T-helper 22 cell (primary cell): ENCODE data around the gene FBN1.

Experiments
- DNase-seq: peaks from one replicate; pipeline ENCODE4 v3.0.0-alpha.2; 2020; ENCODE audit warnings: low read depth

Gene FBN1

GRCh38 chr15:48514103-48514816 is 131.2 kb downstream of the FBN1 start:
- DNase-seq = no peak

GRCh38 chr15:48510976-48511375 is 134.5 kb downstream of the FBN1 start:
- no peak for DNase-seq

DNA sequence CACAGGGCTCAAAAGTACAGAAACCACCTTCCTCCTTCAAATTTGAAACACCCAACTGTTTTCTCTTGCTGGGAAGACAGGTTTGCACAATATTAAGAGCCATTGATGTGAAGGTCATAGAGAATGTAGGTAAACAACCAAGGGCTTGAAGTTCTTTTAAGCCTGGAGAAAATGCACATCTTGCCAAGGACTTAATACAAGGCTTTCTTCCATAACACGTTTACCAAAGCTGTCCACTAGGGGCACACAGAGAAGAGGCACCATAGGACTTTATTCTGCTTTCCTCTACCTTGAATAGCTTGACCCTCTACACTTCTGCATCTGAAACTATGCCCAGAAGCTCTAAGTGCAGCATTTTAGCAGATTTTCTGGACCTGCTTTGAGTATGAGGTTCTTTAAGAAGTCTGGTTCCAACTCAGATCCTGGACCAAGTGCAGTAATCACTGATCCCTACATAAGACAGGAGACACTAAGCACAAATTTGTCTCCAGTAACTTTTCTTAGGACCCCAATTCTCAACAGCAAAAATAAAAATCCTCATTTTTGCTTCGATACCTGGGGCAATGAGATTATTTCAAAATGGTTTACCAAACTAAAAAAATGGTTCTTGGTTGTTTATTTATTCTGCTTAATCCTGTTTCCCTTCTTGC is 138.0 kb downstream of the FBN1 start:
- no peak for DNase-seq

- DNase-seq = no peak
These were observed 140.4 kb downstream of the FBN1 start for GRCh38 chr15:48505067-48505466.

DNA sequence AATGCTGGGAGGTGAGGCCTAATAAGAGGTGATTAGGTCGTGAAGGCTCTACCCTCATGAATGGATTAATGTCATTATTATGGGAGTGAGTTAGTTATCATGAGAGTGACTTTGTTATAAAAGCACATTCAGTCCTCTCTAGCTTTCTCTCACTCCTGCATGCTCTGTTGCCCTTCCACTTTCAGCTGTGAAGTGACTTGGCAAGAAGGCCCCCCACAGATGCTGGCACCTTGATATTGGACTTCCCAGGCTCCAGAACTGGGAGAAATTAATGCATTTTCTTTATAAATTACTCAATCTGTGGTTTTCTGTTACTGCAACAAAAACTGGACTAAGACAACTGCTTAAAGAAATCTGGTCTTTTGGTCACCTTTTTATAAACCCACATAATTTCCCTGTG is 144.3 kb downstream of the FBN1 start:
- no peak for DNase-seq

- DNase-seq = no peak
These were observed 144.9 kb downstream of the FBN1 start for GRCh38 chr15:48500595-48500994.

DNA sequence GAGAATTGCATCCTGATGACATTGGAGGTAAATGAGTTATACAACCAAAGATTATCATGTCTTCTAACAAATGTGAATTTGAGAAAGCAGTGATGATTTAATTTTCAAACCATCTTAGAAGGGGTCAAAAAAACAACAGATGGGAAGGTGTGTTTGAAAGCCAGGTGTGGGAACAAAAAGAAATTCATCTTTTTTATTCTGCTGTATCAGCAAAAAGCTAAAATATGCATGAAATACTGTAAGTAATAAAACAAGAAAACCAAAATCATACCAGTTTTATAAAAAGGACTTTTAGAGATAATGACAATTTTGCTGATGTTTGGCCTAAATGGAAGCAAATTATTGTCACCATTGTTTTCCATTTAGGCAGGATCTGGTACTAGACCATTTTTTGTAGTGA is 145.5 kb downstream of the FBN1 start:
- DNase-seq = no peak

DNA sequence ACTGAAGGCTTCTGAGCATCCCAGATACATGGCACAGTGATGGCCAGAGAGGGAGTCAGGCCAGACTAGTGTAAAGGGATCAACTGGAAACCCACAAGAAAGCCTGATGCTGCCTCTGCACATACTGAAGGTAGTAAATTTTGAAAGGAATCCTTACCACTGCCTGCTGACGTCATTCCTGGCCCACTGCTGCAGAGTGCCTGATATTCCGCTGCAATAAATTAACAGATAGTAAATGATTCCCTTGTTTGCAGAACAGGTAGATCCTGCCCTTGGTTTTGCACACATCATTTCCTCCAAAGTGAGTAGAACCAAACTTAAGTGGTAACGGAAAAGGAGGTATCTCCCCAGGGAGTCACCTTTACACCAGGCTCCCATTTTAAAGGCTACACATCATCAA is 146.7 kb downstream of the FBN1 start:
- no peak for DNase-seq

GRCh38 chr15:48494631-48495030 is 150.9 kb downstream of the FBN1 start:
- no peak for DNase-seq

DNA sequence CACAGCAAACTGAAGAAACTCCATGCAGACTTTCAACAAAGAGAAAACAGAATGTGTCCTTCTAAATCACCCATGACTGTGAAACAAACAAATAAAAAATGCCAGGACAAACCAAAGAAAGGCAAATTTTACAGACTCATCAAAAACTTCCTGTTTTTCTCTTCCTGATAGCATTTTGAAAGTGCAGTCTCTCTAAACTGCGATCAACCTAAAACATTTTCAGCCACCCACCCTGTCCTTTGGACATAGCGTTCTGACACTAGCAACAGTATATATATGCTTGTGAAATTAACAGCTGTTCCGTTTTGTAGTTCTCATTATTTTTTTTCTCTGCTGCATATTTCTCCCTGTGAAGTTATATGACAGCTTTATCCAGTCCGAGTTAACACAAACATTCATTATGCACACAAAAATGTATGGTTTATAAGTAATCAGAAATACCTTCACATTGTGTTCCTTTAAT is 151.7 kb downstream of the FBN1 start:
- no peak for DNase-seq

DNA sequence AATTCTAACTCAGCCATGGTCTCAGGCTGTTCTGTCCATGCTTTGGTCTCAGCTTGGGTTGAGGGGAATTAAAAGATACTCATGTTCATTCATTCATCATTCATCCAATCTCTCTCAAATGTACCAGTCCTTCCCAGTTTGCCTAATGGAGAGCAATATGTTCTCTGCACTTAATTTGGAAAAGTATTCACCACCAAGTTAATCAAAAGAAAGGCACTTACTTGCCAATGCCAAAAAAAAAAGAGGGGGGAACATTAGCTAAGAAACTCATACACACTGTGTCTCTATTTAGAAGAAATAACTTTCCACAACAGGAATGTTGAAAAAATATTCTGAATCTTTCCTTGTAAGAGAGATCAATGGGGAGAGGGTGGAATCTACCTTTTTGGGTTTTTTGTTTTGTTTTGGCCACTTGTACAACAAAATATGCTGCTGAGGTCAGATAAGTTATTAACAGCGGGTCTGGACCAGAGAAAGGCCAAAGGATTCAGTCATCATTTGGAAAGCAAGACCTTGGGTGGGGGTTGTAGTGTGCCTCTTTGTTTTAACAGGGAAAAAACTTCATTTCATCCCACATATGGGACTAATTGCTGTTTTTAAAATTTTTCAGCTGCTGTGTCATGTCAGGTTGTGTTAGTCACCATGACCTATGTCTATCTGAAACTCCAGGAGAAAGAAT is 152.3 kb downstream of the FBN1 start:
- no peak for DNase-seq

- no peak for DNase-seq
These were observed 159.3 kb downstream of the FBN1 start for GRCh38 chr15:48486228-48486627.

- DNase-seq = no peak
These were observed 163.7 kb downstream of the FBN1 start for GRCh38 chr15:48481802-48482201.

DNA sequence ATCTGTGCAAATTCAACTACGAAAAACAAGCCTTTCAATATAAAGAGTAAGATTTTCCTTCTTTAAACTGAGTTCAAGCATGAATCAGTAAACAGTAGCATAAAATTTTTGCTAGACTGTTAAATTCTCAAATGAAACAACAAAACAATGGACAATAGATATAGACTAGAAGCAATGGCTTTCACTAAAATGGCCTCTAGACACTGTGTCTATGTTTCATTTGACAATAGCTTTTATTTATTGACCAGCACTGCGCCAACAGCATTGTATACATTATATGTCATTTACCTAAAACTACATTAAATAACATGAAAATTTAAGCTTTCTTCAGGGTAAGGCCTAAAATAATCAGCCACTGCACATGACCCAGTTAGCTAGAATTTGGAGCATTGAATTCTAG is 165.8 kb downstream of the FBN1 start:
- DNase-seq = no peak

DNA sequence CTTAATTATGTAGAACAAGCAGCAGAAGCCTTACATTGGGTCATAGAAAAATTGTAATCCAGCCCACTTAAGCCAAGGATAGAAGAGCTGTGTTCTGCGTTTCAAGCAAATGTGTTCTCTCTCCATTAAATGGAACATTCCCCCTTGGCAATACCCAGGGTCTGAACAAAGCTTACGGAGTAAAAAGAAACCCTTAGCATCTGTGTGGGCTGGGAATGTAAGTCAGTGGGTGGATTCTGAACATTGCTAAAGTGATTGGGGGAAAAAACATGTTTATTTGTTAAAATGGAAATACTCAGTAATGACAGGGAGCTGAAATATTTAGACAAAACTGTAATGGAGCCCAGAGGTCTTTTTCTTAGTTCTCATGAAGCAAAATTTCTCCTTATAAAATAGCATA is 166.9 kb downstream of the FBN1 start:
- DNase-seq = no peak

- no peak for DNase-seq
These were observed 167.6 kb downstream of the FBN1 start for GRCh38 chr15:48477795-48478360.

GRCh38 chr15:48475600-48476395 is 169.7 kb downstream of the FBN1 start:
- no peak for DNase-seq

- no peak for DNase-seq
These were observed 171.8 kb downstream of the FBN1 start for GRCh38 chr15:48473667-48474066.

DNA sequence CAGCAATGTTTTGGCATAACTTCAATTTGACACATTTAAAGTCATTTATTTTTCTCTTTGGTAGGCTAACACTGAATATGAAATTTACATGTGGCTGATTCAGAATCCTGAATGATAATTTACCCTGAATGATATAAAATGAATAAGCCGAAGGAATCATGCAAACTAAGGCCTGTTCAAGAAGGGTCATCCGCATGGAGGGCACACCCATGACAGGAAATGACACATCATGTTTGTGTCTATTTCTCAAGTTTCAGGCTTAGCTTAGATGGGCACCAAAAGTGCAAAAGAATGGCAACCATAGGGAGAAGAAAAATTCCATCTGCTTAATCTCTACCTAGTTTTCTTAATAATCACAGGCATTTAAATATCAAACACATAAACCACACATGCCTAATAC is 172.8 kb downstream of the FBN1 start:
- DNase-seq = no peak

- DNase-seq = no peak
These were observed 174.4 kb downstream of the FBN1 start for GRCh38 chr15:48471073-48471472.

DNA sequence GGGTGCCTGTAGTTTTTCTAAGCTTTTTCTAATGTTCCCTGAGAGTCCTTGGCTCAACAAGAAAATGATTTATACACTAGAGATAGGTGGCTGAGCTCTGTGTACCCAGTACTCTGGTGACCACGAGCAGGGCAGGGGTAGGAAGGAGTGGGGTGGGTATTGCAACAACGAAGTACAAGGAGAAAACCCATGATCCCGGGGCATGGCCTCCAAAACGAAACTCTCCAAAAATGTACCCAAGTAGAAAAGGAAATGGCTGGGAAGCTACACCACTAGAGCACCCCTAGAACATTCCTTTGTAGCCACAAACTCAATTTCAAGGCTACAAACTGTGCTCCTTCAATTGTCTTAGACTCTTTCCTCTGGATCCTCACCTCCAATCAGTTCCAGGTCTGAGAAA is 175.4 kb downstream of the FBN1 start:
- no peak for DNase-seq

- no peak for DNase-seq
These were observed 175.8 kb downstream of the FBN1 start for GRCh38 chr15:48469681-48470080.
